ENCODE data around the gene FDXR. TPM values are rescaled to one million over a fixed set of nuclear protein-coding genes. Genes with fewer than 3 reads are reported as not detected.

The FDXR gene
- polyA plus RNA-seq, 3 donors, result 9.1 to 12.0 (median 10.0) TPM

- no peak for DNase-seq
Measured at GRCh38 chr17:74838274-74838673, 34.5 kb downstream of the FDXR start.

- DNase-seq, result no peak
Measured at GRCh38 chr17:74836691-74837467, 35.9 kb downstream of the FDXR start.

- no peak for DNase-seq
Measured at GRCh38 chr17:74836191-74836590, 36.6 kb downstream of the FDXR start.

GRCh38 chr17:74833501-74834377, 39.1 kb downstream of the FDXR start:
- DNase-seq, result no peak

DNA sequence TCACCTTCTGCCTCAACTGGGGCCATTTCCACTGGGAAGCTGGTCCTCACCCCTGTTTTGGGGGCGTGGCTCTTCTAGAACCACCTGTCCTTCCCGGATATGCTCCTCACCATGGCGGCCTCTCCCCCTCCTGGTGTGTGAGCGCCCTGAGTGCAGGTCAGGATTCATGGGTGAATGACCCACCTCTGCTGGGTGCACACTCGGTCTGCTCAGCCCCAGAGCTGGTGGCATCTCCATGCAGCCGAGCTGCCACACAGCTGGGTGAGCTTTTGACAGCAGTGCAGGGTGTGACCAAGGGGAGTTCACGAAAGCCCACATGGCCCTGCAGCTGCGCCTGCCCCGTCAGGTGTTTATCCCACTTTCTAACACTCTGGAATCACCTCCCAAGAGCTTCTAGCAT, 40.4 kb downstream of the FDXR start:
- DNase-seq, result no peak

- no peak for DNase-seq
Measured at GRCh38 chr17:74831444-74832146, 41.2 kb downstream of the FDXR start.

DNA sequence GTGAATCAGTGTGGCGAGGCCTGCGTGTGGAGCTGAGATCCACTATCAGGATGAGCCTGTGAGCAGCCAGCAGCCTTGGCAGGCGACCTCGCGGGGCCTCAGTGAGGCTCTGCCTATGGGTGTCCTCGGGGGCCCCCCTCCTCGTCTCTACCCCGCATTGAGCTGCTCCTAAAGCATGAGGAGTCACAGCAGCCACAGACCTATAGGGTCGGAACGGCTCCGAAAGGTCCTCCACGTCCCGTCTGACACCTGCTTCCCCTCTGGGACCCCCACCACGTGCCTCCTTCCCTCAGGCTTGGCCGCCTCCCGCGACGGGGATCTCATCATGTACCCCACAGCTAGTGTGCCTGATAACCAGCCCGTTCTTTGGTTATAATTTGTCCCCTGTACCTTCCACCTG, 41.9 kb downstream of the FDXR start:
- DNase-seq, result no peak

DNA sequence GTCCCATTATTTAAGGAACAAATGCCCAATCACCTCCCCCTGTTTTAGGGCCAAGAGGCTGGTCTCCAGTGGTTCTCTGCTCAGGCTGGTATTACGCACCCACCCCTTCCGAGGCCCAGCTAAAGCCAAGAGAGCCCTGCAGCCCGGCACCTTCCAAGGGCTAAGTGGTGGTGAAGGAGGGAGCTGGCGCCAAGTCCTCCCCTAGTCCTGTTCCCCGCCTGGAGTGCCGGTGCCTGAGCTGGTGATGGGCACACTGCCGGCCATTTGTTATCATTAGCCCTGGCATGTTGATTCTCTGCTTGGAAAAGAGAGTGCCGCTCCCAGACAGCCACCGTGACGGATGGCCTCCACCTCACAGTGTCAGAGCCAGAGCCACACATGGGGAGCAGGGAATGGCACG, 45.0 kb downstream of the FDXR start:
- DNase-seq, result no peak

DNA sequence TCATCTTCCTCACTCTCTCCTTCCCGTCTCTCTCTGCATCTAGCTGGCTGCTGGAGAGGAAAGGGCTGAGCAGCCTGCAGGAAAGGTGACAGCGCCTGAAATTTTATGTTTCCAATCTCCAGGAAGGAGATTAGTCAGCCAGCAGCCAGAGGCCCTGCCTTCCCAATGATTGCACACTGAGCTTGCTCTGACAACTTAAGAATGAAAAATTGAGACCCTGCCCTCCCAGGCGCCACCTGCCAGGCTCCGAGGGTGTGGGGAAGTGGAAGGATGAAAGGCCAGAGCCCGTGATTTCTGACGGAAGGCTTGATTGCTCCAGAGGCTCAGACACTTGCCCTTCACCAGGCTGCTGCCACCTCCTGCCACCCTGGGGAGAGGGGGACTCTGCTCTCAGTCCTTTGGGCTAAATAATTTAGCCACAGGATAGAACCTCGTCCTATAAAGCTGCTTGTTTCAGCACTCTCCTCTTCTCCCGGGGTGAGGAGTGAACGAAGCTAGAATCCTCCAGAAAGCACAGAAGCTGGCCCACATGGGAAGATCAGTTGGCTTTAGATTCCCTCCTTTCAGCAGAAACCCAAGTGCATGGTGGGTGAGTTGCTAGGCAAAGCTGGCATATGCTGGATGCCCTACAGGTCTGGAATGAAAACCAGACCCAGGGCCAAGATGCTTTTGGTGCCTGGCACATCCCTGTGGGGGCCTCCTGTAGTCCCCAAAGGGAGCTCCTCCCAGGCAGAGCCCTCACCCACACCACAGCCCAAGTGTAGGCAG, 46.7 kb downstream of the FDXR start:
- DNase-seq, result no peak

DNA sequence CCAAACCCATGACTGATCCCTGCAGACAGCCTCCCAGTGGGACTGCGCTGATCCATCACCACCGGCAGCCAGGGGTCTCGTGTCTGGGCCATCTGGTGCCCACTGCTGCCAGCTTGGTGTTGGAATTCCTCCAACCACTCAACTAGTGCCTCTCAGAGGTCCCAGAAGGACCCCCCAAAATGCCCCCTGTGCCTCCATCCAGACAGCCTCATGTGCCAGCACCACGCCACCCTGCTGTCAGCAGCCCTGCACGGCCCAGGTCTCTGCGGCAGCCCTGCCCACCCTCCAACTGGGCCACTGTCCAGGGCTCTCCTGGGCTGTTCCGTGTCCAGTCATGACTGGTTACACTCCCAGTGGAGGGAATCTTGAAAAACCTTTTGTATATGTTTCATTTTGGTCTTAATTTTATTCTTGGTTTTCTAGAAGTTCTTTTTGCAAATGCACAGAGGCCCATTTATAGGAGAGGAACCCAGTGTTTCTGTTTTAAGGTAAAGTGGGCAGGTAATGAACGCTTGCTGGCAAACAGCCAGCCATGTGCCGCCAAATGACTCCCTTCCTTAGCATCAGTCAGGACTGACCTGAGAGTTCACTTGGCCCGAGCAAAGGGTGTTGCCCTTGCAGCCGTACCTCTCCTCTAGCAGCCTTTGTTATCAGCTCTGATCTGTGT, 47.7 kb downstream of the FDXR start:
- DNase-seq, result no peak

DNA sequence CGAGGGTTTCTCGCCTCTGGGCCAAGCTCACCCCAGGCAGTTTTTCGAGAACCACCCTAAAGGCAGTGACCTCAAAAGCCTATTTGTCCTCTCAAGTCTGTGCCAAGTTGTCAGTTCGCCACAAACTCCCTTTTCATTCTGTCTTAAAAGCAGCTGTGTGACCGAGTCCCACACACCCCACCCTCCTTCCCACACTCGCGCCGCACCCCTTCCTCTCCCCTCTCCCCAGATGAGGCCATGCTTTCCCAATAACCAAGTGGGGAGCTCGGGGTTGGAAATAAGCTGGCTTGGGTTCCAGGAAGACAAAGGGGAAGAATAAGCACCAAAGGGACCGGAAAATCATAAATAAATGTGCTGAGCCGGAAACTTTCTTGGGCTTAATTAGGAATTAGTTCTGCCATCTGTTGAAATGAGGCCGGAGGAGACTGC, 49.8 kb downstream of the FDXR start:
- no peak for DNase-seq

- DNase-seq, result no peak
Measured at GRCh38 chr17:74822335-74822938, 50.4 kb downstream of the FDXR start.

GRCh38 chr17:74821655-74822334, 51.0 kb downstream of the FDXR start:
- DNase-seq, result no peak

GRCh38 chr17:74819801-74820436, 52.9 kb downstream of the FDXR start:
- no peak for DNase-seq

DNA sequence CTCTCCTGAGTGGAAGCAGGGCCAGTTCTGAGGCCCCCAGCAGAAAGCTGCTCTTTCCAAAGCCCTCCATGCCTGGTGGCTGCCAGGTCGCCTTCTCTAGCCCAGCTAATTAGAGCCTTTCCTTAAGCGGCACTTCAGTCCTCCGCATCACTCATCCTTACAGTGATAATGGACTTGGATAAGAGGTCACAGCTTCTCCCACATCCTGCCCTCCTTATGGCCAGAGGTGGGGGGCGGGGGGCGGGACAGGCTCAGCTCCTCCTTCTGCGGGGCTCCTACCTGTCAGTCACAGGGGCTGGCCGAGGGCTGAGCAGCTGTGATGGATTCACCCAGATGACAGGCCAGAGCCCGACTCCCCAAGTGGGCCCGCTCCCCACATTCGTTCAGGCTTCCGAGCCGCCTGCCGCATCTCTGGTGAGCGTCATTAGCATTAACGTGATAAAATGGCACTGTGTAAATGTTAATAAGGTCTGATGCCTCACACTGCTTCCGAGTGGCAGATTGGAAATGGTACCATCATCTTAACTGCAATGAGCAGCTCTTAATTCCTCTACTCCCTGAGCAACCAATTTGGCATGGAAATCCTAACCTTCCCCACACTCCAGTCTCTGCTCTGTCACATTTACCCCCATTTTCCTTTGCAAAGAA, 54.4 kb downstream of the FDXR start:
- DNase-seq, result no peak

- no peak for DNase-seq
Measured at GRCh38 chr17:74816905-74817620, 55.7 kb downstream of the FDXR start.

DNA sequence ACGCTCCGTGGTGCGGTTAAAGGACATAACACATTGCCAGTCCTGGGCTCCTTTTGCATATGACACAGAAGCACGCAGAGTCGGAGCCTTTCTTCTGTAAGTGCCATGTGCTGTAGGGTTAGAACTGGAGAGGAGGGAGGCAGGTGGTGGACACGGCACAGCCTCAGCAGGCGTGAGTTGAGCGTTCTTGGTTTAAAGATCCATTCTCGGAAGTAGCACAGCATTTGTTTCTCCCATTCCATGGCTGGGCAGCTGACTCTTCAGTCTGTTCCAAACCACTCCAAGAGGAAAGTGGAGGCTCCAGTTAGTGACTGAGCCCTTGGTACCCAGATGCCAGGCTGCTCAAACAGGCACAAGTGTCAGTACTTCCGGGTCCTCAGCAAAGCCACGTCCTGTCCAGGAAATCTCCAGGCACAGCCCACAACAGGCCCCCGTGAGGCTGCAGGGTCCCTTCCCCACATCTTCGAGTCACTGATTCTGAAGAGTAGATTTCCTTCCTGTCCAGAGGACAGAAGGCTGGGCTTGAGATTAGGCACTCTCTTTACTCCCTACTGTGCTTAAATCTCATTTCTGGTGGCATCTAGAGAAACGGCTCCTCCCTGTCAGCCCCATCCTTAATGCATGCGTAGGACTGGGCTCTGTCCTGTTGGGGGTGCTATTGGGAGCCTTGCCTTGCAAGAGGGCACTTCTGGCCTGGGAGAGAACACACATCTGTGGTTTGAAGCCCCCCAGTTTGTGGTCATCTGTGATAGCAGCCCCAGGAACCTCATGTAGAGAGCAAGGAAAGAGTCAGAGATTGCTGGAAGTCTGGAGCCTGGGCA, 57.0 kb downstream of the FDXR start:
- DNase-seq, result no peak
